Hematopoietic multipotent progenitor cell (in vitro differentiated cells): ENCODE data around the gene ABCF1. TPM values are rescaled to one million over a fixed set of nuclear protein-coding genes. Genes with fewer than 3 reads are reported as not detected.

Experiments used
- DNase-seq, 3 donors: peaks; one replicate each; pipeline ENCODE4 v3.0.0-alpha.2; 2011 to 2015; ENCODE audit warnings: low read depth in 2 of 3, low spot score in 2 of 3
- small RNA-seq: library from RNA; depleted of rRNA; stranded (forward); fragments of <200 nt; gene quantifications from one replicate; pipeline ENCODE3, GENCODE V24; 2012
- total RNA-seq: library from RNA; depleted of rRNA; stranded (reverse); fragments of >200 nt; gene quantifications from one replicate; pipeline ENCODE4 v1.2.3, GENCODE V29; 2012

ABCF1 gene
- total RNA-seq, 1 donor: 40.7 TPM

DNA sequence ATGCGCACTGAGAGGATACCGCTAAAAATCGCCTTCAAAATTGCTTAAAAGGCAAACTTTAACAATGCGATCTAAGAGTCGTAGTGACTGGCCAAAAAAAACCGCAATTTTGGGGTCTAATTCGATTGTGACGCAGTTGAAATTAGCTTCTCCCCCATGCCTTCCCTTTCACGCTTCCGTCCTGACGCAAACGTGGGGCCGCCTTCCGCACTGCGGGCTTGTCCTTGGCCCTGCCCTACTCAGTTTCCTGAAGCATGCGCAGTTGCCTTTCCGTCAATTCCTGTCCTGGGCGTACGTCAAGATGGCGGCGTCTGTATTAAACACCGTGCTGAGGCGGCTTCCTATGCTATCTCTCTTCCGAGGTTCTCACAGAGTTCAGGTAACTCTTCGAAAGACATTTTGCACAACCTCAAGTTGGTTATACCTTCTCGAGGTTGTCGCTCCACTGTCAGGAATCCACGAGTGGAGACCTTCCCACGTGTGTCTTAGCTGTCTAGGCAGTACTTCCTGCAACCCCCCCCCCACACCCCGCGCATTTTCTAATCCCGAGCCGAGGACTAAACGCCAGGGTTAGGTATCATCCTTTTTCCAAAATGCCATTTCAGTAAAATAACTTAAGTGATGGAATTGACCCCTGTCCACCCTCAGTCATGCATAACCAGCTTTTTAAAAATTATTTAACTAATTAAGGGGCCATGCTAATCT lies 46.5 kb downstream of the ABCF1 start, which contains the start of gene MRPS18B:
MRPS18B (plus strand) TSS at position 276 of the 705 bp plus-strand sequence; CDS start at position 302, 26 bp downstream.
- peak; percentile 98 to 99 (median 99) for DNase-seq

DNA sequence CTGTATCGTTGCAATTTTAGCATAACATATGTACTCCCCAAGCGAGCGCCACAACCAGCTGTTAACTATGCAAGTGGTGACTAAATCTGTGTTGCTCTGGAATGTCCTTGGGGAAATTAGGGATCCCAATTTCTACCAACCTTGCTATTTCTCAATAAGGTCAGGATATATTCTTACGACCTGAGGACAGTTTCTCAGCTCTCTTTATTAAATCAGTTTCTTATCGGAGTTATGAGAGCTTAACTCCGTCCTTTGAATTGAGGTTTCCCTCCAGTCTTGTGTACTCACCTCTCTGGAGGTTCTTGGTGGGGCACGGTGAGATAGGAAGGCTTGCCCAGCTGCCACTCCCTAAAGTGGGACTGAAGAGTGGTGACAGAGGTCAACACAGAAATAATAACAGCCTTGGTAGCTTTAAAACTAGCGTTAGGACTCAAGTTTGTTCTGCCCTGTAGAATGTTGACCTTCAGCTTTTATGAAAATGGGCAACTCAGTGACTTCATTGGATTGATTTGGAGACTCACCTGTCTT lies 47.1 kb downstream of the ABCF1 start:
- DNase-seq: no peak

DNA sequence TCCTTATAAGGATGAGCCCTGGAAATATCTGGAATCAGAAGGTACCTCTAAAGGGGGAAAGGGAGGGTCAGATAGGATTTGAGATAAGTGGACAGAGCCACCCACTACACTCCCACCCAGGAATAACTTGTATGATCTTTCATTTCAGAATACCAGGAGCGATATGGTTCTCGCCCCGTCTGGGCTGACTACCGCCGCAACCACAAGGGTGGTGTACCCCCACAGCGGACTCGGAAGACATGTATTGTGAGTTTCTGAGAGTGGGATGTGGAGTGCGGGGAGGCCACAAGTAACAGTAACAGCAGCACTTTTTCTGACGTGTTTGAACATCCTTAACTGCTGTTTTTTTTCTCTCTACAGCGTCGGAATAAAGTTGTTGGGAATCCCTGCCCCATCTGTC lies 48.3 kb downstream of the ABCF1 start:
- DNase-seq: no peak

DNA sequence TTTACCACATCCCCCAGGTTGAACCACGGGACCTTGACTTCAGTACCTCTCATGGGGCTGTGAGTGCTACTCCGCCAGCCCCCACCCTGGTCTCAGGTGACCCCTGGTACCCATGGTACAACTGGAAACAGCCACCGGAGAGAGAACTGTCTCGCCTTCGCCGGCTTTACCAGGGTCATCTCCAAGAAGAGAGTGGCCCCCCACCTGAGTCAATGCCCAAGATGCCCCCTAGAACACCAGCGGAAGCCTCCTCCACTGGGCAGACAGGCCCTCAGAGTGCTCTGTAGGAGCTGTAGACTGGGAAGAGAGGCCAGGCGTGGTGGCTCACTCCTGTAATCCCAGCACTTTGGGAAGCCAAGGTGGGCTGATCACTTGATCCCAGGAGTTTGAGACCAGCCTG lies 54.3 kb downstream of the ABCF1 start:
- DNase-seq: no peak

DNA sequence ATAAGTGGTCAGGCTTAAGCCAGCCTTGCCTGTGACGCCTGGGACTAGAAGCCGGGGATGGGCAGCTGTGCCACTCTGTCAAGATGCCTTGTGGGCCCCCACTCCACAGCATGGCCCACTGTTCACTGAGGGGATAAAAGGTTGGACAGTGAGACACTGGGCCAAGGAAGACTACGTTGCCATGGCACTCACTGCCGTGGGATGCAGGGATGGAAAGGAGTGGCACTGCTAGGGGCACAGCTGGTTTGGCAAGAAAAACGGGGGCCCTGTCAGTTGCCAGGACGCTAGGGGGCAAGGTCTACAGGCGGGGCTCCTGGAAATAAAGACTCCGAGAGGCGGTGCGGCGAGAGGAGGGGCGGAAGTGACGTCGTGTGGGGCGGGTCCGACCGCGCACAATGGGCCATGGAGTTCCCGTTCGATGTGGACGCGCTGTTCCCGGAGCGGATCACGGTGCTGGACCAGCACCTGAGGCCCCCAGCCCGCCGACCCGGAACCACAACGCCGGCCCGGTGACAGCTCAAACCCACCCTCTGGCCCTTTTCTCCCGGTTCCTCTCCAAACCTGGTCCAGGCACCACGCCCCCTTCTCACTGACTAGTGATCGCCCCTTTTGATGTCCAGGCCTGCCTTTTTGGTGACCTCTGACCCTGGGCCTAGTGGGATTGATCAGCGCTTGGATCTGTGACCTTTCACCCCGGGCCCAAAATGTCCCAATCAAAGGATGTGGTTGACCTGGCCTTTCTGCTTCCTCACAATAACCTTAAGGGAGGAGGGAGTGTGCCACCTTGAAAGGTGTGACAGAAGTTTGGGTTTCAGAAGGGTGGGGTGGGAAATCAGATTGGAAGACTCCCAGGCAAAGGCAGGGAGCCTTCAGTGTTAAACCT lies 55.5 kb downstream of the ABCF1 start, which contains the start of gene ATAT1:
ATAT1 (plus strand) TSS at position 391 of the 883 bp plus-strand sequence.
- DNase-seq: peak; percentile 77 to 92 (median 91)

DNA sequence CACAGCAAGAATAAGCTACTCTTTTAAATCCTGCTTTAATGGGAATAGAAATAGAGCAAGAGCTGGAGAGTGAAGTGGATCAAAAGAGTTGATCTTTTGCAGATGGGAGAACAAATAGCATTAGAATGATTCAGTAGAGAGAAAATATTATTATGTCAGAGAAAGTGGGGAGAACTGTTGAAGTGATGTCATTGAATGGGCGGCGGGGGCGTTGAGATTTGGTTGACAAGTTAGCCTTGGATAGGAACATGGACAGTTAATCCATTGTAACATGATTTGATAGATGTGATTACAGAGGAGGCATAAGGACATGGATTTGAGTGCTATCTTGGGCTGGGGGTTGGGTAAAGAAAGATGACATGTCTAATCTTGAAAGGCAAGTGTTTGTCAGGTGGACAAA lies 64.6 kb downstream of the ABCF1 start:
- no peak for DNase-seq

DNA sequence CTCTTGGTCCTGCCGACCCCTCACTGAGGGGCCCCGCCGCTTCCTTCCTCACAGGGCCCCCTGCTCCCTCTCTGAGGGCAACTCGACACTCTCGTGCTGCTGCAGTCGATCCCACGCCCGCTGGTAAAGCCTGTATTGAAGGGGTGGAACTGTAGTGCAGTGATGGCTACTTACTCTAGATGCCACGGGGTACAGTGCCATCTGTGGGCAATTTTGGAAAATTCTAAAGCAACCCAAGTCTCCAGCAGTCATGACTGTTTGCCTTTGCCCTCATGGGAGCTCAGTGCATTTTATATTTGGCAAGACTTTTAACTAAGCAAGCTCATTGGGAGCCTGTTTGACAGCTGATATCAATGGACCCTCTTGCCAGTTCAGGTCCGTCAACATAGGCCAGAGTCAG lies 69.2 kb downstream of the ABCF1 start:
- peak in 1 of 3 donors; percentile 56 for DNase-seq

DNA sequence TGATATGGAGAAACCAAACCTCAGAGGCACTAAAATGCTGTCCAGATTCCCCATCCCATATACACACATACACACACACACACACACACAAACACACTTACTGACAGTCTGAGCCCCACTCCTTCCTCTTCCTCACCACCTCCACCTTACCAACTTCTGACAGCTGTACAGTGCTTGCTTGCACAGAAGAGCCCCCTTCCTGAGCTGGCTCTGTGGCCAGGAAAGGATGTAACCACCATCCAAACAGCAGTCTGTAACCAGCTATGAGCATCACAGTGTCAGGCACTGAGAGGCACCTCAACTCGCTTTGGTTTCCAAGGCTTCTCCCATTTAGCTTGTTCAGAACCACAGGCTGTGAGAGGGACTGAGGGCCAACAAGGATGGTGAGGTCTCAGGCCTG lies 69.8 kb downstream of the ABCF1 start:
- DNase-seq: peak in 1 of 3 donors; percentile 52

Small RNAs within 50 kb of the gene (small RNA-seq; reads per million reads assigned to genes)
- gene MIR877: 0.34 reads per million

Other genes with a start within 250 kb of the ABCF1 start
- 11.8 TPM for gene TRIM39, start 244.5 kb upstream of the ABCF1 start, total RNA-seq
- 32.6 TPM for gene RPP21, start 226.3 kb upstream of the ABCF1 start, total RNA-seq
- gene HLA-E, start 81.9 kb upstream of the ABCF1 start, total RNA-seq: 1,118 TPM
- gene GNL1, start 15.0 kb upstream of the ABCF1 start, total RNA-seq: 46.6 TPM
- gene PRR3, start 14.1 kb upstream of the ABCF1 start, total RNA-seq: 14.5 TPM
- gene PPP1R10, start 45.8 kb downstream of the ABCF1 start, total RNA-seq: 71.9 TPM
- gene MRPS18B, start 46.4 kb downstream of the ABCF1 start, total RNA-seq: 81.1 TPM
- gene ATAT1, start 55.4 kb downstream of the ABCF1 start, total RNA-seq: 11.0 TPM
- gene C6orf136, start 75.7 kb downstream of the ABCF1 start, total RNA-seq: 12.9 TPM
- gene DHX16, start 101.6 kb downstream of the ABCF1 start, total RNA-seq: 42.3 TPM
- gene PPP1R18, start 115.2 kb downstream of the ABCF1 start, total RNA-seq: 53.3 TPM
- 9.4 TPM for gene NRM, start 119.5 kb downstream of the ABCF1 start, total RNA-seq
- gene MDC1, start 145.8 kb downstream of the ABCF1 start, total RNA-seq: 14.0 TPM
- 446 TPM for gene TUBB, start 148.9 kb downstream of the ABCF1 start, total RNA-seq
- 50.6 TPM for gene FLOT1, start 171.2 kb downstream of the ABCF1 start, total RNA-seq
- 4.3 TPM for gene IER3, start 173.1 kb downstream of the ABCF1 start, total RNA-seq